IMR-90 (cell line): ENCODE data around the gene MRPS34. TPM values are rescaled to one million over a fixed set of nuclear protein-coding genes. Genes with fewer than 3 reads are reported as not detected.

Source experiments
- ATAC-seq: fragments of 200-7000 bp; cut with Tn5 transposase; 2 replicates; pipeline ENCODE4 v1.9.1; 2020; ENCODE audit warnings: low read depth, mild to moderate bottlenecking, moderate library complexity
- BruUV-seq: library from RNA; stranded (reverse); fragments of 400-500 nt; replicated peaks from 2 replicates; lab custom pipeline; 2021; lab: Mats Ljungman, UMichigan
- CTCF ChIA-PET: fragments of 300-600 bp; formaldehyde crosslinking; extraction: SDS; loops from one replicate; lab custom pipeline; 2021; ENCODE audit warnings: antibody characterized with exemption; lab: Yijun Ruan, JAX
- POLR2A ChIA-PET: fragments of 300-600 bp; sonication (Branson Sonifier 250); formaldehyde crosslinking; loops from one replicate; lab custom pipeline; 2022; ENCODE audit warnings: antibody characterized with exemption; ENCODE audit not compliant: unreplicated experiment; lab: Charles Lee
- DNase-seq: peaks from one replicate; pipeline ENCODE4 v3.0.0; 2013
- H2AFZ ChIP-seq: replicated peaks from 2 replicates; pipeline ENCODE3; 2013; ENCODE audit warnings: low read length, mild to moderate bottlenecking; ENCODE audit not compliant: poor library complexity
- H2AK5ac ChIP-seq: 2 replicates; pipeline ENCODE4 v1.6.1; 2013; ENCODE audit warnings: low read depth, low read length, inconsistent platforms
- H2AK9ac ChIP-seq: replicated peaks from 2 replicates; pipeline ENCODE3; 2013; ENCODE audit warnings: mild to moderate bottlenecking, low read depth, low read length, moderate library complexity; ENCODE audit not compliant: poor library complexity
- H2BK120ac ChIP-seq: 2 replicates; pipeline ENCODE4 v1.6.1; 2013; ENCODE audit warnings: low read depth, low read length, inconsistent platforms
- H2BK15ac ChIP-seq: 3 replicates; pipeline ENCODE4 v1.6.1; 2013; ENCODE audit warnings: low read depth, low read length, inconsistent platforms
- H2BK20ac ChIP-seq: 2 replicates; pipeline ENCODE4 v1.6.1; 2013; ENCODE audit warnings: low read depth, mild to moderate bottlenecking, inconsistent platforms, low read length, moderate library complexity
- H2BK5ac ChIP-seq: 2 replicates; pipeline ENCODE4 v1.6.1; 2013; ENCODE audit warnings: mild to moderate bottlenecking, low read depth, low read length, inconsistent platforms; ENCODE audit not compliant: poor library complexity, severe bottlenecking
- H3K14ac ChIP-seq: replicated peaks from 2 replicates; pipeline ENCODE4 v1.6.1; 2013; ENCODE audit warnings: low read depth, low read length, inconsistent platforms
- H3K18ac ChIP-seq: 2 replicates; pipeline ENCODE4 v1.6.1; 2013; ENCODE audit warnings: low read depth, low read length, control low read depth
- H3K23ac ChIP-seq: 2 replicates; pipeline ENCODE4 v1.6.1; 2013; ENCODE audit warnings: low read depth, low read length, inconsistent platforms
- H3K27ac ChIP-seq: 2 replicates; pipeline ENCODE4 v1.5.1; 2013; ENCODE audit warnings: mild to moderate bottlenecking, control low read depth, low read length; ENCODE audit not compliant: insufficient read depth
- H3K27me3 ChIP-seq: 2 replicates; pipeline ENCODE4 v1.6.1; 2013; ENCODE audit warnings: low read length; ENCODE audit not compliant: control insufficient read depth, insufficient read depth
- H3K36me3 ChIP-seq: 2 replicates; pipeline ENCODE4 v1.6.1; 2013; ENCODE audit warnings: low read length, mixed read lengths; ENCODE audit not compliant: control insufficient read depth, insufficient read depth
- H3K4ac ChIP-seq: 2 replicates; pipeline ENCODE4 v1.6.1; 2013; ENCODE audit warnings: low read depth, low read length, inconsistent platforms
- H3K4me1 ChIP-seq: 2 replicates; pipeline ENCODE4 v1.6.1; 2013; ENCODE audit warnings: low read length, mixed read lengths; ENCODE audit not compliant: control insufficient read depth, insufficient read depth
- H3K4me2 ChIP-seq: 2 replicates; pipeline ENCODE4 v1.6.1; 2013; ENCODE audit warnings: low read depth, mild to moderate bottlenecking, control low read depth, low read length, moderate library complexity
- H3K4me3 ChIP-seq: 2 replicates; pipeline ENCODE4 v1.5.1; 2013; ENCODE audit warnings: low read depth, mild to moderate bottlenecking, control low read depth, low read length, moderate library complexity; ENCODE audit not compliant: insufficient read depth
- H3K56ac ChIP-seq: 2 replicates; pipeline ENCODE4 v1.6.1; 2013; ENCODE audit warnings: low read length, inconsistent platforms; ENCODE audit not compliant: insufficient read depth; ENCODE audit errors: extremely low read depth
- H3K79me1 ChIP-seq, 2 experiments: 2 replicates each; pipeline ENCODE4 v1.6.1; 2013; ENCODE audit warnings: low read length in 2 of 2, inconsistent platforms in 1 of 2, low read depth in 1 of 2
- H3K9ac ChIP-seq: 2 replicates; pipeline ENCODE4 v1.6.1; 2013; ENCODE audit warnings: low read depth, low read length, control low read depth
- H3K9me1 ChIP-seq: 2 replicates; pipeline ENCODE4 v1.6.1; 2013; ENCODE audit warnings: low read length, inconsistent platforms; ENCODE audit not compliant: insufficient read depth
- H3K9me3 ChIP-seq: 2 replicates; pipeline ENCODE4 v1.6.1; 2013; ENCODE audit warnings: low read length; ENCODE audit not compliant: control insufficient read depth, insufficient read depth
- H4K20me1 ChIP-seq: 2 replicates; pipeline ENCODE4 v1.6.1; 2013; ENCODE audit warnings: low read length, inconsistent platforms; ENCODE audit not compliant: insufficient read depth
- H4K5ac ChIP-seq: 2 replicates; pipeline ENCODE4 v1.6.1; 2013; ENCODE audit warnings: mild to moderate bottlenecking, low read depth, low read length, control low read depth
- H4K8ac ChIP-seq, 2 experiments: 2 replicates each; pipeline ENCODE4 v1.6.1; 2013; ENCODE audit warnings: low read depth in 2 of 2, low read length in 2 of 2, control low read depth in 1 of 2, inconsistent platforms in 1 of 2
- H4K91ac ChIP-seq: 2 replicates; pipeline ENCODE4 v1.6.1; 2013; ENCODE audit warnings: low read depth, low read length, inconsistent platforms; ENCODE audit not compliant: insufficient read depth
- BHLHE40 ChIP-seq: fragments of 150-350 bp; IDR thresholded peaks from 2 replicates; pipeline ENCODE4 v1.6.1; 2016; ENCODE audit warnings: mild to moderate bottlenecking, low read depth, low read length
- CEBPB ChIP-seq: IDR thresholded peaks from 2 replicates; pipeline ENCODE4 v1.6.1; 2012; ENCODE audit warnings: low read depth, low read length, improper control_type of control experiment
- CHD1 ChIP-seq: IDR thresholded peaks from 2 replicates; pipeline ENCODE4 v1.6.1; 2012; ENCODE audit warnings: low read depth, low read length, improper control_type of control experiment
- FOS ChIP-seq: fragments of 150-350 bp; IDR thresholded peaks from 2 replicates; pipeline ENCODE4 v1.6.1; 2016; ENCODE audit warnings: low read depth, low read length
- MAFK ChIP-seq: IDR thresholded peaks from 2 replicates; pipeline ENCODE4 v1.6.1; 2012; ENCODE audit warnings: low read depth, low read length, improper control_type of control experiment
- MAZ ChIP-seq: IDR thresholded peaks from 2 replicates; pipeline ENCODE4 v1.6.1; 2012; ENCODE audit warnings: low read depth, mild to moderate bottlenecking, low read length, improper control_type of control experiment, moderate library complexity, borderline replicate concordance
- MXI1 ChIP-seq: IDR thresholded peaks from 2 replicates; pipeline ENCODE4 v1.6.1; 2012; ENCODE audit warnings: low read depth, mild to moderate bottlenecking, low read length, moderate library complexity, borderline replicate concordance
- NFE2L2 ChIP-seq: fragments of 150-350 bp; IDR thresholded peaks from 2 replicates; pipeline ENCODE4 v1.6.1; 2016; ENCODE audit warnings: low read depth, mild to moderate bottlenecking, low read length
- POLR2A ChIP-seq: IDR thresholded peaks from 2 replicates; pipeline ENCODE4 v1.6.1; 2012; ENCODE audit warnings: mild to moderate bottlenecking, low read depth, low read length
- RAD21 ChIP-seq: IDR thresholded peaks from 2 replicates; pipeline ENCODE4 v1.6.1; 2012; ENCODE audit warnings: low read length, improper control_type of control experiment
- RCOR1 ChIP-seq: IDR thresholded peaks from 2 replicates; pipeline ENCODE4 v1.6.1; 2012; ENCODE audit warnings: mild to moderate bottlenecking, low read length, improper control_type of control experiment; ENCODE audit not compliant: insufficient replicate concordance
- RFX5 ChIP-seq: IDR thresholded peaks from 2 replicates; pipeline ENCODE4 v1.8.0; 2012; ENCODE audit warnings: low read depth, mild to moderate bottlenecking, low read length, moderate library complexity
- SMC3 ChIP-seq: fragments of 150-350 bp; IDR thresholded peaks from 2 replicates; pipeline ENCODE4 v1.6.1; 2016; ENCODE audit warnings: low read depth, mild to moderate bottlenecking, antibody characterized with exemption, low read length, moderate library complexity
- USF2 ChIP-seq: fragments of 150-350 bp; IDR thresholded peaks from 2 replicates; pipeline ENCODE4 v1.6.1; 2017; ENCODE audit warnings: mild to moderate bottlenecking, antibody characterized with exemption, low read length, low read depth
- WGBS, 2 experiments: methylation state at CpG; one replicate each; pipeline versions ENCODE4 v1.1.5 to v1.1.7; 2013; ENCODE audit warnings: missing lambda C conversion rate in 2 of 2; ENCODE audit not compliant: insufficient read length in 1 of 2; ENCODE audit errors: extremely low coverage in 2 of 2; 5-methylcytosine and 5-hydroxymethylcytosine counted together
- dilution Hi-C: fragments of 300-500 bp; cut with HindIII; formaldehyde crosslinking; loops from one replicate; pipeline ENCODE4 v1.14.3; 2018; ENCODE audit warnings: low sequenced_read_pairs; ENCODE audit not compliant: unreplicated experiment
- in situ Hi-C: fragments of 300-500 bp; cut with MboI; formaldehyde crosslinking; loops from 3 replicates; pipeline ENCODE4 v1.14.3; 2019; ENCODE audit warnings: low sequenced_read_pairs, inconsistent platforms, mixed read lengths
- intact Hi-C: fragments of 100-400 bp; cut with micrococcal nuclease; formaldehyde crosslinking; loops from 2 replicates; pipeline ENCODE4 v1.10.0; 2022
- polyA plus RNA-seq, 3 experiments: library from polyadenylated mRNA; depleted of rRNA; stranded (reverse); fragments of >200 nt; gene quantifications; 2 replicates each; pipeline ENCODE4 v1.2.3, GENCODE V29; 2012; ENCODE audit warnings: low replicate concordance in 1 of 3
- total RNA-seq: library from RNA; depleted of rRNA; stranded (reverse); fragments of >200 nt; gene quantifications from 2 replicates; pipeline ENCODE4 v1.2.3, GENCODE V29; 2012
- TF ChIP-seq, protein P1 (sequence below): conservative IDR thresholded peaks from 2 replicates; pipeline ENCODE4 v1.5.1; 2012; ENCODE audit warnings: mild to moderate bottlenecking, low read depth, low read length, improper control_type of control experiment
- TF ChIP-seq, protein P2 (sequence below): fragments of 150-350 bp; IDR thresholded peaks from 2 replicates; pipeline ENCODE4 v1.6.1; 2016; ENCODE audit warnings: low read depth, mild to moderate bottlenecking, low read length, moderate library complexity, borderline replicate concordance

MRPS34 gene
- total and polyA plus RNA-seq, 2 of the 4 experiments (the other 2 are of a cell fraction), result 68.5 to 80.4 TPM

GRCh38 chr16:1794221-1794871, 21.4 kb upstream of the MRPS34 start:
- POLR2A ChIA-PET, result no interaction called here

More at GRCh38 chr16:1794221-1794871, 21.4 kb upstream of the MRPS34 start:
- H3K18ac ChIP-seq, result no peak overlapping the region
- no peak overlapping the region for H4K8ac ChIP-seq
- DNase-seq, result no peak
- no peak overlapping the region for H2BK5ac ChIP-seq
- H3K36me3 ChIP-seq, result peaks cover 16% of the 10 kb centered on the region
- peaks cover 5% of the 10 kb centered on the region; the same call in 1 of the 2 replicates for H3K9me3 ChIP-seq
- H2BK15ac ChIP-seq, result no peak overlapping the region
- H3K9ac ChIP-seq, result no peak overlapping the region
- no peak overlapping the region for H3K27ac ChIP-seq
- H3K14ac ChIP-seq, result no peak overlapping the region
- 0 out of 2 replicates have a peak, but pooled peaks cover 2% of the 10 kb centered on the region for H3K9me1 ChIP-seq
- H3K79me1 ChIP-seq, result no peaks in the 10 kb centered on the region
- no peak overlapping the region for H2BK120ac ChIP-seq
- no peak overlapping the region for H2AFZ ChIP-seq
- dilution Hi-C loops (no loop called here), intact Hi-C loops (no loop called here), in situ Hi-C loops (no loop called here)
- no peak overlapping the region for H4K5ac ChIP-seq
- TF ChIP-seq, protein P1, sequence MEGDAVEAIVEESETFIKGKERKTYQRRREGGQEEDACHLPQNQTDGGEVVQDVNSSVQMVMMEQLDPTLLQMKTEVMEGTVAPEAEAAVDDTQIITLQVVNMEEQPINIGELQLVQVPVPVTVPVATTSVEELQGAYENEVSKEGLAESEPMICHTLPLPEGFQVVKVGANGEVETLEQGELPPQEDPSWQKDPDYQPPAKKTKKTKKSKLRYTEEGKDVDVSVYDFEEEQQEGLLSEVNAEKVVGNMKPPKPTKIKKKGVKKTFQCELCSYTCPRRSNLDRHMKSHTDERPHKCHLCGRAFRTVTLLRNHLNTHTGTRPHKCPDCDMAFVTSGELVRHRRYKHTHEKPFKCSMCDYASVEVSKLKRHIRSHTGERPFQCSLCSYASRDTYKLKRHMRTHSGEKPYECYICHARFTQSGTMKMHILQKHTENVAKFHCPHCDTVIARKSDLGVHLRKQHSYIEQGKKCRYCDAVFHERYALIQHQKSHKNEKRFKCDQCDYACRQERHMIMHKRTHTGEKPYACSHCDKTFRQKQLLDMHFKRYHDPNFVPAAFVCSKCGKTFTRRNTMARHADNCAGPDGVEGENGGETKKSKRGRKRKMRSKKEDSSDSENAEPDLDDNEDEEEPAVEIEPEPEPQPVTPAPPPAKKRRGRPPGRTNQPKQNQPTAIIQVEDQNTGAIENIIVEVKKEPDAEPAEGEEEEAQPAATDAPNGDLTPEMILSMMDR, result no peak
- TF ChIP-seq POLR2A, result no peak
- TF ChIP-seq MAFK, result no peak
- TF ChIP-seq FOS, result no peak
- TF ChIP-seq CEBPB, result no peak
- no peak for TF ChIP-seq RFX5
- TF ChIP-seq RAD21, result no peak
- TF ChIP-seq MAZ, result no peak
- TF ChIP-seq BHLHE40, result no peak
- TF ChIP-seq MXI1, result no peak
- TF ChIP-seq CHD1, result no peak
- TF ChIP-seq, protein P2, sequence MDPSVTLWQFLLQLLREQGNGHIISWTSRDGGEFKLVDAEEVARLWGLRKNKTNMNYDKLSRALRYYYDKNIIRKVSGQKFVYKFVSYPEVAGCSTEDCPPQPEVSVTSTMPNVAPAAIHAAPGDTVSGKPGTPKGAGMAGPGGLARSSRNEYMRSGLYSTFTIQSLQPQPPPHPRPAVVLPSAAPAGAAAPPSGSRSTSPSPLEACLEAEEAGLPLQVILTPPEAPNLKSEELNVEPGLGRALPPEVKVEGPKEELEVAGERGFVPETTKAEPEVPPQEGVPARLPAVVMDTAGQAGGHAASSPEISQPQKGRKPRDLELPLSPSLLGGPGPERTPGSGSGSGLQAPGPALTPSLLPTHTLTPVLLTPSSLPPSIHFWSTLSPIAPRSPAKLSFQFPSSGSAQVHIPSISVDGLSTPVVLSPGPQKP, result no peak
- no peak for TF ChIP-seq RCOR1
- no peak for TF ChIP-seq SMC3
- TF ChIP-seq USF2, result no peak
- TF ChIP-seq NFE2L2, result no peak
- no peaks in the 10 kb centered on the region for H3K27me3 ChIP-seq
- no peak; the same call in 1 of the 2 replicates for ATAC-seq
- 93% methylated on average over 5 of the region's 18 CpGs; no CpG with 5 or more reads in 1 of the 2 experiments for WGBS, 2 experiments
- no peak overlapping the region for H3K4ac ChIP-seq
- H2BK20ac ChIP-seq, result no peak overlapping the region
- CTCF ChIA-PET, result no interaction called here
- H3K56ac ChIP-seq, result no peak overlapping the region
- no peaks in the 10 kb centered on the region for H3K4me1 ChIP-seq
- no peak overlapping the region for H2AK5ac ChIP-seq
- H2AK9ac ChIP-seq, result peak overlapping the region; percentile 28
- no peak overlapping the region for H3K23ac ChIP-seq
- no peaks in the 10 kb centered on the region for H4K20me1 ChIP-seq
- BruUV-seq, result no TSS peak
- H4K91ac ChIP-seq, result no peak overlapping the region
- H3K4me2 ChIP-seq, result no peak overlapping the region
- H3K4me3 ChIP-seq, result no peak overlapping the region
